ENCODE measurements around the gene MYRIP.
"Not testable (repeated sequence)": the region's sequence is repeated elsewhere in the genome, so short reads cannot be mapped to it uniquely, and the experiment has no call there.

Gene MYRIP

GRCh38 chr3:40079847-40080240 is 270.4 kb downstream of the MYRIP start:
- Histone ChIP-seq H4K20me1 (no peaks in the 10 kb centered on the region), H3K4me2 (no peak overlapping the region), H3K27ac (no peak overlapping the region), H3K9ac (no peak overlapping the region), H3K4me1 (no peaks in the 10 kb centered on the region), H3K9me3 (no peaks in the 10 kb centered on the region; the same call in 1 of the 2 replicates), H3K36me3 (no peaks in the 10 kb centered on the region), H3K27me3 (no peaks in the 10 kb centered on the region), H3K4me3 (no peak overlapping the region)
- TF ChIP-seq Cebpa-rat (IDR thresholded peaks at IDR 0.05), result no peak

DNA sequence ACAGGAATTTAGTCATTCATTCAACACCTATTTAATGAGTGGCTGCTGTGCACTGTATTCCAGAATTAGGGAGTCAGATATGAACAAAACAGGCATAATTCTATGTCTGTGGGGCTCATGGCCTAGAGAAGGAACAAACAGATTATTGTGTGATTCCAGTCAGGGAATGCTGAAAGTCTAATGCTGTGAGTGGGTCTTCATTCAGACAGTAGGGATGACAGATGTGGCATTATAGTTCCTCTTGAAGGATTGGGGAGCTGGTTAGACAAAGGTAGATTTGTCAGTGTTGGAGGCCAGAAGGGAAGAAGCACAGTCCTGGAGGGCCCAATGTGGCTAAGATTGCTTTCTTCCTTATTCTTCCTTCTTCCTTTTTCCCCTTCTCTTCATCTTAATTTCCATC is 273.7 kb downstream of the MYRIP start:
- Histone ChIP-seq H3K4me1 (no peaks in the 10 kb centered on the region), H4K20me1 (no peaks in the 10 kb centered on the region), H3K27ac (no peak overlapping the region), H3K9ac (no peak overlapping the region), H3K4me2 (no peak overlapping the region), H3K36me3 (no peaks in the 10 kb centered on the region), H3K27me3 (no peaks in the 10 kb centered on the region), H3K4me3 (no peak overlapping the region), H3K9me3 (no peaks in the 10 kb centered on the region; the same call in 1 of the 2 replicates)
- no peak for TF ChIP-seq Cebpa-rat (IDR thresholded peaks at IDR 0.05)

- not testable (repeated sequence) for H3K36me3 ChIP-seq, H4K20me1 ChIP-seq, H3K9me3 ChIP-seq, H3K4me2 ChIP-seq, H3K4me1 ChIP-seq, H3K27ac ChIP-seq, H3K9ac ChIP-seq, H3K27me3 ChIP-seq, H3K4me3 ChIP-seq
Observed at GRCh38 chr3:40084424-40084823, 275.0 kb downstream of the MYRIP start.

GRCh38 chr3:40086890-40087883 is 277.8 kb downstream of the MYRIP start:
- Histone ChIP-seq H3K27ac (no peak overlapping the region), H3K9me3 (no peaks in the 10 kb centered on the region)
- TF ChIP-seq Cebpa-rat (IDR thresholded peaks at IDR 0.05), result no peak

GRCh38 chr3:40088527-40089170 is 279.2 kb downstream of the MYRIP start:
- Histone ChIP-seq H3K9ac (no peak overlapping the region), H3K9me3 (no peaks in the 10 kb centered on the region), H3K27ac (no peak overlapping the region), H4K20me1 (no peaks in the 10 kb centered on the region), H3K4me3 (no peak overlapping the region), H3K36me3 (no peaks in the 10 kb centered on the region), H3K4me2 (no peak overlapping the region), H3K27me3 (no peaks in the 10 kb centered on the region), H3K4me1 (no peaks in the 10 kb centered on the region)
- TF ChIP-seq Cebpa-rat (IDR thresholded peaks at IDR 0.05), result no peak

More at GRCh38 chr3:40086890-40087883, 277.8 kb downstream of the MYRIP start:
- Histone ChIP-seq H3K27me3 (no peaks in the 10 kb centered on the region), H3K9ac (no peak overlapping the region), H3K4me3 (no peak overlapping the region), H4K20me1 (no peaks in the 10 kb centered on the region), H3K4me2 (no peak overlapping the region), H3K36me3 (no peaks in the 10 kb centered on the region), H3K4me1 (no peaks in the 10 kb centered on the region)

- Histone ChIP-seq H3K4me1 (no peaks in the 10 kb centered on the region), H3K36me3 (no peaks in the 10 kb centered on the region), H4K20me1 (no peaks in the 10 kb centered on the region), H3K4me3 (no peak overlapping the region), H3K4me2 (no peak overlapping the region), H3K27me3 (no peaks in the 10 kb centered on the region), H3K27ac (no peak overlapping the region), H3K9ac (no peak overlapping the region), H3K9me3 (no peaks in the 10 kb centered on the region)
- TF ChIP-seq Cebpa-rat (IDR thresholded peaks at IDR 0.05), result no peak
Observed at GRCh38 chr3:40096661-40097111, 287.3 kb downstream of the MYRIP start.

- H3K36me3 ChIP-seq, result no peaks in the 10 kb centered on the region
- TF ChIP-seq Cebpa-rat (IDR thresholded peaks at IDR 0.05), result no peak
- H3K27me3 ChIP-seq, result no peaks in the 10 kb centered on the region
- H3K9me3 ChIP-seq, result no peaks in the 10 kb centered on the region
- no peaks in the 10 kb centered on the region for H4K20me1 ChIP-seq
- no peak overlapping the region for H3K27ac ChIP-seq
- H3K4me3 ChIP-seq, result no peak overlapping the region
- no peak overlapping the region for H3K4me2 ChIP-seq
- H3K4me1 ChIP-seq, result no peaks in the 10 kb centered on the region
- no peak overlapping the region for H3K9ac ChIP-seq
Observed at GRCh38 chr3:40097131-40098117, 288.0 kb downstream of the MYRIP start.

DNA sequence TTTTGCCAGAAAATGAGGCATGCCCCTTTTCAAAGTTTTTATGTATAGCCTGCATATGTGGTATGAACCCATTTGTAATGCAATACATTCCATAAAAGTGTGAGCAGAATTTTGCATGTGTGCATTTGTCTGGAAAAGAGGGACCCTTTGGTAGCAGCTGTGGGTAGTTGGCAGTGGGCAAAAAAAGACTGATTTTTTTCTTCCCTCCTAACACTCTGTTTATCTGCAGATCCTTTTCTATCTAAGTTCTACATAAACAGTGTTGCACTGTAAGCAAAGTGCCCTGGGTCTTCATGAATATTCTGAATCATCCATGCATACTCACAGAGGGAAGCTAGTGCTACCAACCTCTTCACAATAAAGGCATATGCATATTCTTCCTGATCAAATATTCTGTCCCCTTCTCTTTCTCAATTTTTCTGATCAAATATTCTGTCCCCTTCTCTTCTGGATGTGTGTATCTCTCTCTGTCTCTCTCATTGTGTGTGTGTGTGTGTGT is 288.9 kb downstream of the MYRIP start:
- H3K27me3 ChIP-seq, result no peaks in the 10 kb centered on the region
- H3K4me1 ChIP-seq, result no peaks in the 10 kb centered on the region
- H4K20me1 ChIP-seq, result no peaks in the 10 kb centered on the region
- no peaks in the 10 kb centered on the region for H3K9me3 ChIP-seq
- no peak overlapping the region for H3K9ac ChIP-seq
- TF ChIP-seq Cebpa-rat (IDR thresholded peaks at IDR 0.05), result no peak
- no peak overlapping the region for H3K4me3 ChIP-seq
- no peak overlapping the region for H3K4me2 ChIP-seq
- no peaks in the 10 kb centered on the region for H3K36me3 ChIP-seq
- no peak overlapping the region for H3K27ac ChIP-seq

DNA sequence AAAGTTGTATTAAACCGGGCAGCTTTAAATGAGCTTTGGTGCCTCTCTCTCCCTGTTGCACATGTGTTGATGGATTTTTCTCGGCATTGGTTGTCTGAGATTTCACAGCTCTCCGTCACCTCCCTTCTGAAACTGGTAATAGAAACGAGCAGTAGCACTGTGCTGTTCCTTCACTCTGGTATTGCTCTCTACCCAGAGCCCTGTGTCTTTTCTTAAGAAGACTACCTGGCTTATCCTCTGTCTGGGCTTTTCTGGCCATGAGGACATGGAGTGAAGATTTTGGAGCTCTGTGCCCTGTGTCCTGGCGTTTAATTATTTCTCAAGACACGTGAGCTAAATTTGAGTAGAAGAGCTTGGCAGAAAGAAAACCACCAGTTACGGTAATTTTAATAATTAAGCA is 290.5 kb downstream of the MYRIP start:
- Histone ChIP-seq H3K36me3 (no peaks in the 10 kb centered on the region), H3K9me3 (no peaks in the 10 kb centered on the region), H3K9ac (no peak overlapping the region), H3K27me3 (no peaks in the 10 kb centered on the region), H3K4me1 (no peaks in the 10 kb centered on the region), H3K27ac (no peak overlapping the region), H4K20me1 (no peaks in the 10 kb centered on the region), H3K4me3 (no peak overlapping the region), H3K4me2 (no peak overlapping the region)
- no peak for TF ChIP-seq Cebpa-rat (IDR thresholded peaks at IDR 0.05)
